Stomach smooth muscle (tissue), 2 donors: ENCODE results near the gene SRD5A1.

Experiments used
- H3K27ac ChIP-seq: one replicate; pipeline ENCODE4 v1.7.0; 2013; ENCODE audit warnings: mild to moderate bottlenecking, low read length, inconsistent platforms
- H3K27me3 ChIP-seq, 2 donors: one replicate each; pipeline ENCODE4 v1.7.0; 2013; ENCODE audit warnings: low read length in 2 of 2; ENCODE audit not compliant: insufficient read depth in 2 of 2, control insufficient read depth in 1 of 2
- H3K36me3 ChIP-seq, 2 donors: one replicate each; pipeline ENCODE4 v1.7.0; 2013; ENCODE audit warnings: low read length in 2 of 2; ENCODE audit not compliant: control insufficient read depth in 2 of 2, insufficient read depth in 2 of 2
- H3K4me1 ChIP-seq: one replicate; pipeline ENCODE4 v1.7.0; 2013; ENCODE audit warnings: low read length; ENCODE audit not compliant: control insufficient read depth, insufficient read depth
- H3K4me3 ChIP-seq, 2 donors: one replicate each; pipeline ENCODE4 v1.7.0; 2013; ENCODE audit warnings: low read length in 2 of 2
- H3K9ac ChIP-seq, 2 donors: one replicate each; pipeline ENCODE4 v1.7.0; 2013; ENCODE audit warnings: low read length in 2 of 2, mild to moderate bottlenecking in 1 of 2
- H3K9me3 ChIP-seq, 2 donors: one replicate each; pipeline ENCODE4 v1.7.0; 2013; ENCODE audit warnings: low read length in 2 of 2; ENCODE audit not compliant: control insufficient read depth in 2 of 2
- donor health status: healthy.
- donor health status: Pancreatic carcinoma.

The SRD5A1 gene

GRCh38 chr5:6701491-6701890, 68.3 kb downstream of the SRD5A1 start:
- Histone ChIP-seq H3K9me3 (no peaks in the 10 kb centered on the region), H3K27ac (no peak overlapping the region), H3K27me3 (no peaks in the 10 kb centered on the region), H3K4me3 (no peak overlapping the region), H3K36me3 (no peaks in the 10 kb centered on the region), H3K9ac (no peak overlapping the region), H3K4me1 (peaks cover 30% of the 10 kb centered on the region)

GRCh38 chr5:6702633-6703032, 69.4 kb downstream of the SRD5A1 start:
- H3K27ac ChIP-seq, result no peak overlapping the region
- H3K9ac ChIP-seq, result no peak overlapping the region
- H3K9me3 ChIP-seq, result no peaks in the 10 kb centered on the region
- H3K36me3 ChIP-seq, result no peaks in the 10 kb centered on the region
- no peaks in the 10 kb centered on the region for H3K27me3 ChIP-seq
- no peak overlapping the region for H3K4me3 ChIP-seq
- peaks cover 33% of the 10 kb centered on the region for H3K4me1 ChIP-seq

- peaks cover 33% of the 10 kb centered on the region for H3K4me1 ChIP-seq
- no peaks in the 10 kb centered on the region for H3K9me3 ChIP-seq
- peak overlapping the region; percentile 41 to 54 for H3K4me3 ChIP-seq
- no peaks in the 10 kb centered on the region for H3K36me3 ChIP-seq
- no peaks in the 10 kb centered on the region for H3K27me3 ChIP-seq
- H3K9ac ChIP-seq, result peak overlapping the region; percentile 58 to 62
- H3K27ac ChIP-seq, result peak overlapping the region; percentile 74
Observed at GRCh38 chr5:6703806-6704205, 70.6 kb downstream of the SRD5A1 start.

DNA sequence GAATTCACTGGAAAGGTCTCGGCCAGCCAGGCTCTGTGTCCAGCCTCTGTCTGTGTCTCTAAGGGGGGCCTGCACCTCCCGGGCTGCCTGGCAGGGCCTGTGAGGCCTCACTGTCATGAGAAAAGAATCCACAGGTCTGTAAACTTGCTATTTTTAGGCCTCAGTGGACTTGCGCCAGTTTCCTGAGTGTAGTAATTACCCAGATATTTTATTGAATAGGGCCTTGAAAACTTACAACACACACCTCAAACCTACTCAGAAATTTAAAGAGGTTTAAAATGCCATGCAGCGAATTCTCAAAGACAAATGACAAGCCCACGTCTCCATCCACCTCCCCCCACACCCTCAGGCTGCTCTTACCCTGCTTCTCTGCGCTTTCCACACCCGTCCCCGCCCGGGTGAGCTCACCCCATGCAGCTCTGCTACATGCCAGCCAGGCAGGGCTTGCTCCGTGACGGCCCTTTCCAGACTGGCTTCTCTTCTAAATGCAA, 71.2 kb downstream of the SRD5A1 start:
- Histone ChIP-seq H3K9me3 (no peaks in the 10 kb centered on the region), H3K27ac (peak overlapping the region; percentile 74), H3K27me3 (no peaks in the 10 kb centered on the region), H3K4me1 (peaks cover 33% of the 10 kb centered on the region), H3K36me3 (no peaks in the 10 kb centered on the region), H3K9ac (peak overlapping the region; percentile 58 to 62), H3K4me3 (peak overlapping the region; percentile 41 to 54)

- Histone ChIP-seq H3K36me3 (no peaks in the 10 kb centered on the region), H3K4me1 (peaks cover 33% of the 10 kb centered on the region), H3K9me3 (no peaks in the 10 kb centered on the region), H3K27ac (peak overlapping the region; percentile 74), H3K27me3 (no peaks in the 10 kb centered on the region), H3K9ac (peak overlapping the region; percentile 26 to 29), H3K4me3 (peak overlapping the region in 1 of 2 donors; percentile 54)
Observed at GRCh38 chr5:6705088-6705487, 71.8 kb downstream of the SRD5A1 start.

GRCh38 chr5:6705959-6706358, 72.7 kb downstream of the SRD5A1 start:
- H3K9me3 ChIP-seq, result no peaks in the 10 kb centered on the region
- peak overlapping the region in 1 of 2 donors; percentile 36 for H3K9ac ChIP-seq
- H3K4me3 ChIP-seq, result peak overlapping the region in 1 of 2 donors; percentile 35
- H3K36me3 ChIP-seq, result no peaks in the 10 kb centered on the region
- no peaks in the 10 kb centered on the region for H3K27me3 ChIP-seq
- H3K4me1 ChIP-seq, result peaks cover 31% of the 10 kb centered on the region
- peak overlapping the region; percentile 74 for H3K27ac ChIP-seq

- H3K9ac ChIP-seq, result no peak overlapping the region
- H3K4me3 ChIP-seq, result no peak overlapping the region
- no peaks in the 10 kb centered on the region for H3K27me3 ChIP-seq
- no peak overlapping the region for H3K27ac ChIP-seq
- no peaks in the 10 kb centered on the region for H3K9me3 ChIP-seq
- no peaks in the 10 kb centered on the region for H3K36me3 ChIP-seq
- peaks cover 39% of the 10 kb centered on the region for H3K4me1 ChIP-seq
Observed at GRCh38 chr5:6707852-6708251, 74.6 kb downstream of the SRD5A1 start.

DNA sequence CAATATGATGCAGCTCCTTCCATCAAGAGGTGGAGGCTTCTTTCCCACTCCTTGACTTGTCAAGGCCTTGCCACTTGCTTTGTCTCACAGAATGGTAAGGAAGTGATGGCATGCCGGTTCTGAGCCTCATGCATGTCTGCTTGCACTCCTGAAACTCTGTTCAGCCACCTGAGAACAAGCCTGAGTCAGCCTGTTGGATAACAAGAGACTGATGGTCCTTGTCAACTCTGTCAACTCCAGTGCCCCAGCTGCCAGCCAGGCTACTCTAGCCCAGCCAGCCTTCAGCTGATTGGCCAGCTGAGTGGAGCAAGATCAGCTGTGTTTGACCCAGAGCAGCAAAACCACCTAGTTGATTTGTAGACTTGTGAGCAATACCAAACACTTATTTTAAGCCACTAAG, 75.6 kb downstream of the SRD5A1 start:
- Histone ChIP-seq H3K36me3 (no peaks in the 10 kb centered on the region), H3K4me3 (no peak overlapping the region), H3K9ac (no peak overlapping the region), H3K27me3 (no peaks in the 10 kb centered on the region), H3K27ac (no peak overlapping the region), H3K4me1 (peaks cover 36% of the 10 kb centered on the region), H3K9me3 (no peaks in the 10 kb centered on the region)

GRCh38 chr5:6710070-6710469, 76.8 kb downstream of the SRD5A1 start:
- no peak overlapping the region for H3K4me3 ChIP-seq

DNA sequence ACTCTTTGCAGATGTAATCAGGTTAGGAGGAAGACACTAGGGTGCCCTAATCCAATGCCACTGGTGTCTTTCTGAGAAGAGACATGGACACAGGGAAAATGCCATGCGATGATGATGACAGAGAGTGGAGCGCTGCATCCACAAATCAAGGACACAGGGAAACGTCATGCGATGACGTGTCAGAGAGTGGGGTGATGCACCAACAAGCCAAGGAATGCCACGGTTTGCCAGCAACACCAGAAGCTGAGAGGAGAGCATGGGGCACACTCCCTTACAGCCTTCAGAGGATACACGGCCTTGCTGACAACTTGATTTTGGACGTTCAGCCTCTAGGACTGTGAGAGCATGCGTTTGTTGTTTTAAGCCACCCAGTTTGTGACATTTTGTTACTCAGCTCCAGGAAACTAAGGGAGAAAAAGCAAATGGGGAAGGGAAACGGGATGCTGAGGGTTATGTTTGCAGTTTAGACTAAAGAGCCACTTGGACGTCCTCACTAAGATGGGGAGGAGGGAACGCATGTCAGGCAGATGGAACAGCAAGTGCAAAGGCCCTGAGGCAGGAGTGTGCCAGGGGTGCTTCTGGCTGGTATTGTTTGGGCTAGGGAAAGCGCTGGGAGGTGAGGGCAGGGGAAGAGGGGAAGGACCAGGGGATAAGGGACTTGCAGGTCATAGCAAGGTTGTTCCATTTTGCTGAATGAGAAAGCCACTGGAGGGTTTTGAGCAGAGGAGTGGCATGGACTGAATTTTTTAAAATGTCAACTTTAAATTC, 77.5 kb downstream of the SRD5A1 start:
- peaks cover 28% of the 10 kb centered on the region for H3K4me1 ChIP-seq

More at GRCh38 chr5:6710070-6710469, 76.8 kb downstream of the SRD5A1 start:
- Histone ChIP-seq H3K4me1 (peaks cover 29% of the 10 kb centered on the region), H3K9me3 (no peaks in the 10 kb centered on the region), H3K9ac (no peak overlapping the region), H3K36me3 (no peaks in the 10 kb centered on the region), H3K27ac (no peak overlapping the region), H3K27me3 (no peaks in the 10 kb centered on the region)

More for the DNA sequence above, 77.5 kb downstream of the SRD5A1 start:
- Histone ChIP-seq H3K9me3 (no peaks in the 10 kb centered on the region), H3K36me3 (no peaks in the 10 kb centered on the region), H3K27ac (no peak overlapping the region), H3K4me3 (no peak overlapping the region), H3K9ac (no peak overlapping the region), H3K27me3 (no peaks in the 10 kb centered on the region)
